Vagina (tissue), 2 donors: ENCODE results near the gene ALDH3A1.

Experiments used
- CTCF ChIP-seq, 3 experiments: fragments of 450-650 bp in 2 of 3; fragments of 200-600 bp in 1 of 3; sonication (generic) in 1 of 3; IDR thresholded peaks; one replicate each; pipeline ENCODE4 v1.5.1; 2017 to 2019; ENCODE audit warnings: antibody characterized with exemption in 3 of 3, mild to moderate bottlenecking in 2 of 3, moderate library complexity in 2 of 3
- POLR2A ChIP-seq, 2 donors: fragments of 450-650 bp; IDR thresholded peaks; one replicate each; pipeline ENCODE4 v1.6.1; 2017; ENCODE audit warnings: antibody characterized with exemption in 2 of 2, mild to moderate bottlenecking in 2 of 2, moderate library complexity in 2 of 2
- POLR2AphosphoS5 ChIP-seq, 2 donors: sonication (generic); formaldehyde crosslinking; IDR thresholded peaks; one replicate each; pipeline ENCODE4 v1.9.0; 2017; ENCODE audit warnings: antibody characterized with exemption in 2 of 2, mild to moderate bottlenecking in 2 of 2, low read depth in 1 of 2; ENCODE audit not compliant: insufficient read depth in 1 of 2

DNA sequence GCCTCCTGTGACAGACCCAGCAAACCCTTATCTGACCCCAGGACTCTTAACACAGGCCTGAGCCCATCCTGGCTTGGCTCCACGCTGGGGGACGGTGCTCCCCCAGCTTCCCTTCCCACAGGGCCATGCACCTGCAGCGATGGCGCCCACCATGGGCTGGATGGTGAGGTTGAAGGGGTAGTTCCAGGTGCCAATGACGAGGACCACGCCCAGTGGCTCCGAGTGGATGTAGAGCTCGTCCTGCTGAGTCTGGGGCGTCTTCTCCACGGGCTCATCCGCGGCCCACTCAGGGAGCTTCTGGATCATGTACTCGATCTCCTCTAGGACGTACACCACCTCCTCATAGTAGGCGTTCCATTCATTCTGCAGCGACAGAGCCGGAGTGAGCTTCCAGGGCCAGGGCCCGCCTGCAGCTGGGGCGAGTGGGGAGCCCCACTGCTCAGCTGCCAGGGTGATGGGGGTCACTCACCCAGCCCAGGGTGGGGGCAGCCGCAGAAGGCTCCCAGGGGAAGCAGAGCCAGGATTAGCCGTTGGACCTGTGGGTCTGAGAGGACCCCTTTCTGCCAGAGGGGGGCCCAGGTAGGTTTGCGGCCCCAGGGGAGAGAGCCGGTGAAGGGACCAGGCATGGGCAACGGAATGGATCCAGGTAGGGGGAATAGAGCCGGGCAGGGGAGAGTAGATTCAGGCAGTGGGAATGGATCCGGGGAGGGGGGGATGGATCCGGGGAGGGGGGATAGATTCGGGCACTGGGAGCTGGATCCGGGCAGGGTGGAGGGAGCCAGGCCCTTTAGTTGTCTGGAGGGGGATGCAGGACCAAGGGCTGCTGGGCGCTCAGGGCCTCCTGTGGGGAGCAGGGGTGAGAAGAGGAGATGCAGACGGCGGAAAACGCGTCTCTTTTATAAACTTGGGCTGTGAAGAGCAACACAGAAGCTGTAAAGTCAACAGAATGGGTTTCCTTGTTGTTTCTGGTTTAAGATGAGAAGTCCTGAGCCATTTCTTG is 4.7 kb downstream of the ALDH3A1 start:
- TF ChIP-seq CTCF (IDR thresholded peaks at IDR 0.05) (no peak), POLR2AphosphoS5 (IDR thresholded peaks at IDR 0.05; ENCODE audit: insufficient read depth in 1 of 2, low read depth in 1 of 2) (no peak), POLR2A (IDR thresholded peaks at IDR 0.05) (no peak)
